ENCODE measurements around the gene CRELD2. TPM values are rescaled to one million over a fixed set of nuclear protein-coding genes. Genes with fewer than 3 reads are reported as not detected.

CRELD2 gene
- total RNA-seq, 2 donors from 2014 or later = 55.1 to 70.1 TPM

DNA sequence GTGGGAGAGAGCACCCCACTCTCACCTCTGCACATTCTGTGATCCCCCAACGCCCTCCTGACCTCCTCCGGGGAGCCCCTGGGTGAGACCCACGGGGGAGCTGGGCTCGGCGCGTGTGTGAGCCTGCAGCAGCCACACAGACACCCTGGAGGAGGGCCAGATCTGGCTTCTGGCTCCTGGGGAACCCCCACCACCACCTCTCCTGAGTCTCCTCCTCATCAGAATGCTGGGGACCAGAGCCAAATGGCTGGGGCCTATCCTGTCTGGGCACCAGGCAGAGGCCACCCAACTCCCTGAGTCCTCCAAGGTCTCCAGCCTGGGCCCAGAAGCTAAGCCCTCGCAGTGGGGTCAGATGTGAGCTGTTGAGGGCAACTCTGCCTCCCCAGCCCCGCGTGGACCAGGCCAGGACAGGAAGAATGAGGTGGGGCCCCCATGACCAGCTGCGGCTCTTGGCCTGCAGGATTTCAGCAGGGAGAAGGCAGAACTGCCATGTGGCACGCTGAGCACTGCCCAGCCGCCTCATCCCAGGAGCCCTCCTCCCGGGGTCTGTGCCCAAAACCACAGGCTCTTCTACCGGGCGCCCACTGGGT is 36.7 kb downstream of the CRELD2 start:
- H3K27ac ChIP-seq = peak overlapping the region; percentile 95 to 96
- 52% methylated on average over 12 of the region's 15 CpGs for WGBS

DNA sequence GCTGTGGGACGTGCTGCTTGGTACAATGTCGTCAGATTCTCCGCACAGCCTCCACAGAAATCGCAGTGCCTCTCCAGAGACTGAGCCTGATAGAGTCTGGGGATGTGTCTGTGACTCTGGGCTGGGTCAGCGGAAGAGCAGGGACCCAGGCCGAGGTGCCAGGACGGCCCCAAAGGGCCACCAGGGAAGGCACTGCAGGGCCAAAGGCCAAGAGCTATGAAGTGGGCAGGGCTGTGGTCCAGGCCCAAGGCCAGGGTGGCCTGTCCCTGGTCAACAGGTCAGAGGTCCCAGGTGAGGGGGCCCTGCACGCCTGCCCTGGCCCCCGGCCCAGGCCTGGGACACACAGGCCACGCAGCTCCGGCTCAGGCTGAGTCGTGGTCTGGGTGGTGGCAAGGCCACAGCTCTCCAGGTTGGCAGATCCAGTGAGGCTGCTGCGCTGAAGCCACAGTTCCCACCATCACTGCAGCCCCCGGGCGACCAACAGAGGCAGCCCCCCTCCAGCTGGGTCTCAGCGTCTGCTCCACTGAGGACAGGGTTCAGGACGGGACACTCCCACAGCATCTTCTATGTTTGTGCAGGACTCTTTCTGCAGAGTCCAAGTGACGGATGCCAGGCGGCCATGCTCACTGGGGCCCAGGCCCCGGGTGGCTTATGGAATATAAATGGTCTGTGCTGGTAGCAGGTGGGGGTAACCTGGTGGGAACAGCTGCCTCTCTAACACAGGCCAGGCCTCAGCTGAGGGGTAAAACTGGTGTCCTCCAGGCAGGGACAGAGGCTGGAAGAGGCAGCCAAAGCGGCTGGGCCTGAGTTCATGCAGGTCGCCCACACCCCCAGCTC is 37.4 kb downstream of the CRELD2 start:
- Histone ChIP-seq H3K36me3 (no peaks in the 10 kb centered on the region), H3K4me1 (replicated peaks) (peaks cover 49% of the 10 kb centered on the region), H3K27me3 (replicated peaks; ENCODE audit: insufficient read depth) (no peaks in the 10 kb centered on the region), H3K9me3 (no peaks in the 10 kb centered on the region), H3K4me3 (no peak overlapping the region), H3K27ac (peak overlapping the region; percentile 95 to 96)
- no peak for TF ChIP-seq POLR2A (IDR thresholded peaks at IDR 0.05)
- no peak for TF ChIP-seq POLR2AphosphoS5 (IDR thresholded peaks at IDR 0.05)
- TF ChIP-seq, protein P1, sequence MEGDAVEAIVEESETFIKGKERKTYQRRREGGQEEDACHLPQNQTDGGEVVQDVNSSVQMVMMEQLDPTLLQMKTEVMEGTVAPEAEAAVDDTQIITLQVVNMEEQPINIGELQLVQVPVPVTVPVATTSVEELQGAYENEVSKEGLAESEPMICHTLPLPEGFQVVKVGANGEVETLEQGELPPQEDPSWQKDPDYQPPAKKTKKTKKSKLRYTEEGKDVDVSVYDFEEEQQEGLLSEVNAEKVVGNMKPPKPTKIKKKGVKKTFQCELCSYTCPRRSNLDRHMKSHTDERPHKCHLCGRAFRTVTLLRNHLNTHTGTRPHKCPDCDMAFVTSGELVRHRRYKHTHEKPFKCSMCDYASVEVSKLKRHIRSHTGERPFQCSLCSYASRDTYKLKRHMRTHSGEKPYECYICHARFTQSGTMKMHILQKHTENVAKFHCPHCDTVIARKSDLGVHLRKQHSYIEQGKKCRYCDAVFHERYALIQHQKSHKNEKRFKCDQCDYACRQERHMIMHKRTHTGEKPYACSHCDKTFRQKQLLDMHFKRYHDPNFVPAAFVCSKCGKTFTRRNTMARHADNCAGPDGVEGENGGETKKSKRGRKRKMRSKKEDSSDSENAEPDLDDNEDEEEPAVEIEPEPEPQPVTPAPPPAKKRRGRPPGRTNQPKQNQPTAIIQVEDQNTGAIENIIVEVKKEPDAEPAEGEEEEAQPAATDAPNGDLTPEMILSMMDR (IDR thresholded peaks at IDR 0.05) = no peak
- intact Hi-C loops (cut with DNase I) = no loop called here
- 88% methylated on average over 17 of the region's 22 CpGs for WGBS
- DNase-seq (ENCODE audit: low spot score) = no peak

More for the DNA sequence above, 36.7 kb downstream of the CRELD2 start:
- Histone ChIP-seq H3K4me1 (replicated peaks) (peaks cover 55% of the 10 kb centered on the region), H3K36me3 (no peaks in the 10 kb centered on the region), H3K9me3 (no peaks in the 10 kb centered on the region), H3K27me3 (replicated peaks; ENCODE audit: insufficient read depth) (no peaks in the 10 kb centered on the region), H3K4me3 (no peak overlapping the region)
- TF ChIP-seq POLR2A (IDR thresholded peaks at IDR 0.05) (no peak), POLR2AphosphoS5 (IDR thresholded peaks at IDR 0.05) (no peak)
- TF ChIP-seq, protein P1 (IDR thresholded peaks at IDR 0.05) = no peak
- intact Hi-C loops (cut with DNase I) = no loop called here
- DNase-seq (ENCODE audit: low spot score) = no peak

DNA sequence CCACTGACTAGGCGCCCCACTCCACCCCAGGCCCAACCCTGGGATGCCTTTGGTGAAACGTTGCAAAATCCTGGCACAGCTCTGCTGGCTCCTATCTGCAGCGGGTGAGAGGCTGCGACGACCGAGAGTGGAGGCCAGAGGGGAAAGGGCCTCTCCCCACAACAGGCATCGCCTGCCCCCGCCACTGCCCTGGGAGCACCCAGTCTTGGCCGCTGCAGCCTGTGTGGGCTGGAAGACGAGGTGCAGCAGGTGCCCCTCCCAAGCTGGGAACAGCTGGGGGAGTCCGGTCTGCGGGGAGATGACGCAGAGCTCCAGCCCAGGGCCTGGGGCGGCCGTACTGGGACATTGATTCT is 38.0 kb downstream of the CRELD2 start:
- no peak overlapping the region for H3K4me3 ChIP-seq
- intact Hi-C loops (cut with DNase I) = no loop called here
- WGBS = 78% methylated on average over 7 of the region's 15 CpGs
- no peak for DNase-seq (ENCODE audit: low spot score)
- TF ChIP-seq POLR2AphosphoS5 (IDR thresholded peaks at IDR 0.05) (no peak), POLR2A (IDR thresholded peaks at IDR 0.05) (no peak)
- TF ChIP-seq, protein P1 (IDR thresholded peaks at IDR 0.05) = no peak
- no peaks in the 10 kb centered on the region for H3K9me3 ChIP-seq
- peaks cover 0 to under 1% of the 10 kb centered on the region in 2 donors for H3K36me3 ChIP-seq
- H3K4me1 ChIP-seq (replicated peaks) = peaks cover 48% of the 10 kb centered on the region
- H3K27ac ChIP-seq = peak overlapping the region in 1 of 2 donors; percentile 95
- H3K27me3 ChIP-seq (replicated peaks; ENCODE audit: insufficient read depth) = no peaks in the 10 kb centered on the region

DNA sequence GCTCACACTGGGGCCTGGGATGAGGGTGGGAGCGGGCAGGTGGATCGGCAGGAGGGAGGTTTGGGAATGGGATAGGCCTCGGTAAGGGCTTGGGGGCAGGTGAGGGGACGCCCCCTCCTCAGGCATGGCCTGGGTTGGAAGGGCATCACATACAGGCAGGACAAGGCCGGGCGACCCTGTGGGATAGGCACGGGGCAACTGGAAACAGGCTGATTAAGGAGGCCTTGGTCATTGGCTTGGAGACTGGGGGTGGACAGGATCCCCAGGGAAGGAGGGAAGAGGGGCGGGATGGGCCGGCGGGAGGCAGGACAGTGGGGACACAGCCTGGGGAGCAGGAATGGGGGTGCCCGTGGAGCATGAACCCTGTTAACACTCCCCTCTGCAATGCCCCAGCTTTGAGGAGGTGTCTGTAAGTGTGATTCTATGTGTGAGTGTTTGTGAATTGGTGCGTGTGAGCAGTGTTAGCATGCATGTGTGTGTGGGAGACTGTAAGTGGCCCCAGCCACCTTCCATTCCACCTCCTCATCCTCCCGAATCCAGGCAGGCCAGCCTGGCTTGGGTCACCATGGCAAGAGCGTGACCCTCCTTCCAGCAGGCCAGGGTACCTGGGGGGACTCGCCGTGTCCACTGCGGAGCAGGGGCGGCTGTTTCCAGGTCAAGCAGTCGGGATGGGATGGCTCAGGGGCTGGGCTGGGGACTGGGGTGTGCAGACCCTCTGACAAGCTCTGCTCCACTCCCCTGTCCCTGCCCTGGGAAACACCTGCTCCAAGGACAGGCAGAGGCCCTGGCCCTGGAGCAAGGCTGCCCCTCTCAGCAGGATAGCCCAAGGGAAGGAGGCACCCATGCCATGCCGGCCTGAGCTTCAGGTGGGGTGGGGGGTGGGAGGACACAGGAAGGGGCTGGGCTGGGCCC is 38.7 kb downstream of the CRELD2 start:
- peaks cover 40% of the 10 kb centered on the region for H3K4me1 ChIP-seq (replicated peaks)
- TF ChIP-seq POLR2AphosphoS5 (IDR thresholded peaks at IDR 0.05) (no peak), POLR2A (IDR thresholded peaks at IDR 0.05) (no peak)
- TF ChIP-seq, protein P1 (IDR thresholded peaks at IDR 0.05) = no peak
- peaks cover 0 to 7% of the 10 kb centered on the region in 2 donors for H3K36me3 ChIP-seq
- H3K27me3 ChIP-seq (replicated peaks; ENCODE audit: insufficient read depth) = no peaks in the 10 kb centered on the region
- intact Hi-C loops (cut with DNase I) = no loop called here
- WGBS = 90% methylated on average over 20 of the region's 20 CpGs
- no peak for DNase-seq (ENCODE audit: low spot score)
- no peak overlapping the region for H3K4me3 ChIP-seq
- no peak overlapping the region for H3K27ac ChIP-seq
- H3K9me3 ChIP-seq = no peaks in the 10 kb centered on the region

All from prostate gland (tissue), 2 donors.